GM12878 (cell line): ENCODE results near the gene WASF1. TPM values are rescaled to one million over a fixed set of nuclear protein-coding genes. Genes with fewer than 3 reads are reported as not detected.

Experiments used
- ATAC-seq: fragments of 200-7000 bp; cut with Tn5 transposase; 3 replicates; pipeline ENCODE4 v1.9.1; 2020; ENCODE audit warnings: mild to moderate bottlenecking, moderate library complexity
- BruUV-seq: library from RNA; stranded (reverse); fragments of 400-500 nt; replicated peaks from 2 replicates; lab custom pipeline; 2021; lab: Mats Ljungman, UMichigan
- CTCF ChIA-PET: fragments of 300-600 bp; sonication (Branson Sonifier 250); formaldehyde crosslinking; extraction: SDS; loops from one replicate; lab custom pipeline; 2021; ENCODE audit warnings: inconsistent platforms; lab: Yijun Ruan, JAX
- POLR2A ChIA-PET: fragments of 350-600 bp; formaldehyde crosslinking; extraction: SDS; loops from one replicate; lab custom pipeline; 2021; ENCODE audit warnings: inconsistent platforms; lab: Charles Lee
- RAD21 ChIA-PET: fragments of 300-600 bp; sonication (Branson Sonifier 250); formaldehyde crosslinking; loops from one replicate; lab custom pipeline; 2023; ENCODE audit warnings: antibody characterized with exemption; ENCODE audit not compliant: unreplicated experiment; lab: Charles Lee
- SMC1A ChIA-PET: fragments of 300-600 bp; sonication (Branson Sonifier 250); formaldehyde crosslinking; loops from one replicate; lab custom pipeline; 2023; ENCODE audit not compliant: unreplicated experiment, uncharacterized antibody; lab: Charles Lee
- DNase-seq: peaks from one replicate; pipeline ENCODE4 v3.0.0-alpha.2; 2011; ENCODE audit warnings: low read depth, low spot score
- FAIRE-seq: peaks from 3 replicates; lab custom pipeline; 2011; peaks lifted over from hg19 to GRCh38; lab: Jason Lieb, UNC
- H2AFZ ChIP-seq: 2 replicates; pipeline ENCODE4 v1.6.0; 2011; ENCODE audit warnings: low read depth, low read length, control low read depth; ENCODE audit not compliant: control insufficient read depth
- H3K27ac ChIP-seq: 2 replicates; pipeline ENCODE4 v1.5.1; 2011; ENCODE audit warnings: control low read depth; ENCODE audit not compliant: control insufficient read depth, insufficient read depth
- H3K27me3 ChIP-seq, 2 experiments: replicated peaks in 1 of 2; 2 replicates each; pipeline versions ENCODE4 v1.6.0 to v1.6.1; 2011; ENCODE audit warnings: low read length in 1 of 2; ENCODE audit not compliant: control insufficient read depth in 2 of 2, insufficient read depth in 2 of 2
- H3K36me3 ChIP-seq, 2 experiments: 2 replicates each; pipeline ENCODE4 v1.5.1; 2011; ENCODE audit warnings: low read length in 1 of 2; ENCODE audit not compliant: control insufficient read depth in 2 of 2, insufficient read depth in 2 of 2
- H3K4me1 ChIP-seq: 2 replicates; pipeline ENCODE4 v1.6.1; 2011; ENCODE audit warnings: mild to moderate bottlenecking, low read length, moderate library complexity, mixed read lengths; ENCODE audit not compliant: control insufficient read depth, insufficient read depth
- H3K4me2 ChIP-seq: 2 replicates; pipeline ENCODE4 v1.6.0; 2011; ENCODE audit warnings: control low read depth; ENCODE audit not compliant: control insufficient read depth, insufficient read depth
- H3K4me3 ChIP-seq: fragments of 200-600 bp; sonication (generic); 2 replicates; pipeline ENCODE4 v1.5.1; 2016
- H3K79me2 ChIP-seq: 2 replicates; pipeline ENCODE4 v1.6.0; 2011; ENCODE audit warnings: low read length; ENCODE audit not compliant: control insufficient read depth, insufficient read depth
- H3K9ac ChIP-seq: 2 replicates; pipeline ENCODE4 v1.8.0; 2011; ENCODE audit warnings: low read length, control low read depth, mixed read lengths; ENCODE audit not compliant: control insufficient read depth, insufficient read depth
- H3K9me3 ChIP-seq: replicated peaks from 3 replicates; pipeline ENCODE4 v1.5.1; 2011; ENCODE audit warnings: mild to moderate bottlenecking, low read length; ENCODE audit not compliant: control insufficient read depth, insufficient read depth
- H4K20me1 ChIP-seq: 2 replicates; pipeline ENCODE4 v1.6.0; 2011; ENCODE audit not compliant: control insufficient read depth, insufficient read depth
- CHD1 ChIP-seq: IDR thresholded peaks from 2 replicates; pipeline ENCODE4 v1.6.1; 2012; ENCODE audit warnings: low read depth, low read length, improper control_type of control experiment
- FOS ChIP-seq: IDR thresholded peaks from 3 replicates; pipeline ENCODE4 v1.6.1; 2011; ENCODE audit warnings: borderline replicate concordance; ENCODE audit not compliant: insufficient read length; ENCODE audit errors: extremely low read depth
- FOXM1 ChIP-seq: IDR thresholded peaks from 2 replicates; pipeline ENCODE4 v1.6.1; 2012; ENCODE audit warnings: low read depth, mild to moderate bottlenecking, inconsistent platforms, low read length, moderate library complexity
- JUND ChIP-seq: IDR thresholded peaks from 2 replicates; pipeline ENCODE4 v1.6.1; 2012; ENCODE audit warnings: low read depth, mild to moderate bottlenecking, low read length, improper control_type of control experiment, moderate library complexity
- MEF2B ChIP-seq: fragments of 450-650 bp; IDR thresholded peaks from 2 replicates; pipeline ENCODE4 v1.6.1; 2018; ENCODE audit warnings: mild to moderate bottlenecking, moderate library complexity; ENCODE audit not compliant: partially characterized antibody, poor library complexity, severe bottlenecking
- MYC ChIP-seq: IDR thresholded peaks from 2 replicates; pipeline ENCODE4 v1.6.1; 2011; ENCODE audit warnings: mild to moderate bottlenecking, low read length, moderate library complexity, inconsistent platforms; ENCODE audit not compliant: insufficient read depth, insufficient replicate concordance, insufficient read length, severe bottlenecking
- NFIC ChIP-seq: IDR thresholded peaks from 2 replicates; pipeline ENCODE4 v1.6.1; 2012; ENCODE audit warnings: low read depth, mild to moderate bottlenecking, inconsistent platforms, low read length, moderate library complexity
- NFYA ChIP-seq: IDR thresholded peaks from 2 replicates; pipeline ENCODE4 v1.6.1; 2011; ENCODE audit warnings: low read depth, mild to moderate bottlenecking, low read length, improper control_type of control experiment, borderline replicate concordance
- POLR2AphosphoS2 ChIP-seq: IDR thresholded peaks from 2 replicates; pipeline ENCODE4 v1.6.1; 2011; ENCODE audit warnings: low read depth, mild to moderate bottlenecking, low read length, improper control_type of control experiment, moderate library complexity
- SPI1 ChIP-seq: IDR thresholded peaks from 2 replicates; pipeline ENCODE4 v1.6.1; 2011; ENCODE audit warnings: low read depth, mild to moderate bottlenecking, low read length, moderate library complexity, borderline replicate concordance; ENCODE audit not compliant: insufficient read depth
- WRNIP1 ChIP-seq: IDR thresholded peaks from 2 replicates; pipeline ENCODE4 v1.6.1; 2011; ENCODE audit warnings: low read depth, low read length, improper control_type of control experiment, borderline replicate concordance
- YBX1 ChIP-seq: fragments of 450-650 bp; IDR thresholded peaks from 2 replicates; pipeline ENCODE4 v1.6.1; 2016; ENCODE audit warnings: antibody characterized with exemption
- ZNF384 ChIP-seq: IDR thresholded peaks from 2 replicates; pipeline ENCODE4 v1.6.1; 2012; ENCODE audit warnings: low read depth, mild to moderate bottlenecking, low read length, improper control_type of control experiment, borderline replicate concordance
- ZSCAN29 ChIP-seq: fragments of 450-650 bp; IDR thresholded peaks from 2 replicates; pipeline ENCODE4 v1.6.1; 2017; ENCODE audit warnings: mild to moderate bottlenecking, moderate library complexity
- in situ Hi-C: fragments of 300-500 bp; cut with MboI; formaldehyde crosslinking; loops from 9 replicates; pipeline ENCODE4 v1.14.3; 2018; ENCODE audit warnings: mixed read lengths
- intact Hi-C: fragments of 100-400 bp; cut with micrococcal nuclease; formaldehyde crosslinking; loops from one replicate; pipeline ENCODE4 v1.14.2; 2022; ENCODE audit not compliant: unreplicated experiment
- polyA plus RNA-seq, 11 experiments: library from polyadenylated mRNA; depleted of rRNA in 4 of 11; unstranded in 6 of 11; stranded (reverse) in 5 of 11; fragments of >200 nt; fragmentation: Nextera tagmentation in 4 of 11; fragmentation: Illumina TruSeq in 1 of 11; extraction: Ambion mirVana in 4 of 11; extraction: Trizol in 1 of 11; gene quantifications; 1 replicate in 1 of 11; 2 replicates in 10 of 11; pipeline versions ENCODE4 v1.2.1 to v1.2.3, GENCODE V29; 2011 to 2016; ENCODE audit warnings: inconsistent platforms in 2 of 11, missing spikeins in 2 of 11, low read depth in 1 of 11
- total RNA-seq, 4 experiments: library from RNA; depleted of rRNA in 3 of 4; stranded (reverse); fragments of >200 nt in 3 of 4; fragmentation: Illumina TruSeq in 1 of 4; extraction: Trizol in 1 of 4; gene quantifications; 2 replicates each; pipeline versions ENCODE4 v1.2.1 to v1.2.3, GENCODE V29; 2013 to 2021
- TF ChIP-seq, protein P1 (sequence below): fragments of 450-650 bp; conservative IDR thresholded peaks from 2 replicates; pipeline ENCODE4 v1.6.1; 2017; ENCODE audit warnings: mild to moderate bottlenecking, moderate library complexity
- TF ChIP-seq, protein P2 (sequence below): IDR thresholded peaks from 2 replicates; pipeline ENCODE4 v1.6.1; 2011; ENCODE audit warnings: borderline replicate concordance, low read depth, mild to moderate bottlenecking, moderate library complexity, low read length; ENCODE audit not compliant: insufficient read depth, poor library complexity, severe bottlenecking
- TF ChIP-seq, protein P3 (sequence below): IDR thresholded peaks from 2 replicates; pipeline ENCODE4 v1.6.1; 2012; ENCODE audit warnings: low read depth, low read length, improper control_type of control experiment

WASF1 gene
- total and polyA plus RNA-seq, 10 of the 15 experiments (the other 5 are each of a cell fraction or from before 2014, with no cell fraction given), result 1.3 to 10.2 (median 4.5) TPM

DNA sequence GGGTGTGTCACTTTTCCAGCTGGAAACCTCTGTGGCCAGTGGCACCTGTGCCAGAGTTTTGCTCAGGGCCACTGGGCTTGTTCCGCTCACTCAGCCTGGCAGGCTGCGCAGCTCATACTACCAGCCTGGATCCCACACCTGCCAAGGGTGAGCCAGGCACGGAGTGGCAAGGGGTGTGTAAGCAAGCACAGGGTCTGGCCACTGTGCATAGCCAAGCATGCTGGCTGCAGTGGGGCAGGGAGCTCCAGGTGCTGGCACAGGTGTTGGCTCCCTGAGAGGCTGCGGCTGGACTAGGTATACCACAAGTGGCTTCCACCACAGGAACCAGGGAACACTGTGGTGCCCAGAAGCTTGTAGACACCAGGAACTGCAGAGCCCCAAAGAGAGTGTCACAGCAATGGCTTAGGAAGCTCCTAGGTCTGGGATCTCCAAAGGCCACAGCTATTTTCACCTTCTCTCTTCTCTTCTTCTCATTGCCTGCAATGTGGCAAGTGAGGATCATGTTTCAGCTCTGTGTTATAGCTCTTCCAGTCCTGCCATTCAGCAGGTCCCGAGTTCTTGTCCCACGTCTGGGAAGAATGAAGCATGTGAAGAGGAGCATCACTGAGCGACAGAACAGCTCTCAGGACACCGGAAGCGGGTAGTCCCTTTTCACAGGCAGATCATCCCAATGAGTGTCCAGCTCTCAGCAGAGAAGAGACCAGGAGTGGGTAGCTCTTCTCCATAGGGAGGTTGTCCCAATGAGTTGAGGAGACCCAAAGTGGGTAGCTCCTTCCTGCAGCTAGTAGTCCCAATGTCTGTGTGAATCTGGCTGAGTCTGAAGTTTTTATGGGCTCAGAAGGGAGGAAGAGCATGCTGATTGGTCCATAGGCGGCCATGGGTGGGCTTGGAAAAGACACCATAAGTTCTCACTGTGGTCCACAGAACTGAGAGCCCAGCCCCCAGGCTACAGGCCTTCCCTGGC is 41.3 kb downstream of the WASF1 start (continued):
- TF ChIP-seq YBX1 (no peak), FOXM1 (no peak), POLR2AphosphoS2 (no peak), MEF2B (no peak), JUND (no peak), ZNF384 (no peak)

DNA sequence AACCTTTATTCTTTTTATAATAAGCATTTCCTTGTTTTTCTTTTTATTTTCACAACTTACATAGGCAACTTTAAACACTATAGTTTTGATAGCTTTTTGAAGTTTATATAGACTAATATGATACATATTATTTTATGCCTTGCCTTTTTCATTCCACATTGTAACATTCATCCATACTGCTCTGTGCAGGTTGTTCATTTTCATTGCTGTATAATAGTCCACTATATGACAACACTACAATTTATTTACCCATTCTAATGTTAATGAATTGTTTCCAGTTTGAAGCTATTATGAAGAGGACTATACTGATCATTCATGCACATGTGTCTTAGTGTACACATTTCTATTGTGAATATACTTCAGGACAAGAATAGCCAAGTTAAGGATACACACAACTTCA is 49.1 kb downstream of the WASF1 start:
- ATAC-seq (no peak), DNase-seq (no peak), FAIRE-seq (no peak)
- in situ Hi-C loops (no loop called here), intact Hi-C loops (no loop called here)
- Histone ChIP-seq H2AFZ (no peak overlapping the region), H3K36me3 (no peaks in the 10 kb centered on the region), H4K20me1 (no peaks in the 10 kb centered on the region), H3K79me2 (no peaks in the 10 kb centered on the region), H3K9ac (no peak overlapping the region), H3K27ac (no peak overlapping the region), H3K4me2 (no peak overlapping the region), H3K9me3 (no peaks in the 10 kb centered on the region), H3K4me1 (no peaks in the 10 kb centered on the region), H3K4me3 (no peak overlapping the region), H3K27me3 (no peaks in the 10 kb centered on the region)
- ChIA-PET CTCF (no interaction called here), RAD21 (interaction anchor here (0.6 kb wide), 1 partner anchor 91 kb away, joined by 3 read pairs; no protein-coding TSS in a partner anchor), POLR2A (no interaction called here), SMC1A (no interaction called here)
- BruUV-seq, result no TSS peak
- TF ChIP-seq, protein P1, sequence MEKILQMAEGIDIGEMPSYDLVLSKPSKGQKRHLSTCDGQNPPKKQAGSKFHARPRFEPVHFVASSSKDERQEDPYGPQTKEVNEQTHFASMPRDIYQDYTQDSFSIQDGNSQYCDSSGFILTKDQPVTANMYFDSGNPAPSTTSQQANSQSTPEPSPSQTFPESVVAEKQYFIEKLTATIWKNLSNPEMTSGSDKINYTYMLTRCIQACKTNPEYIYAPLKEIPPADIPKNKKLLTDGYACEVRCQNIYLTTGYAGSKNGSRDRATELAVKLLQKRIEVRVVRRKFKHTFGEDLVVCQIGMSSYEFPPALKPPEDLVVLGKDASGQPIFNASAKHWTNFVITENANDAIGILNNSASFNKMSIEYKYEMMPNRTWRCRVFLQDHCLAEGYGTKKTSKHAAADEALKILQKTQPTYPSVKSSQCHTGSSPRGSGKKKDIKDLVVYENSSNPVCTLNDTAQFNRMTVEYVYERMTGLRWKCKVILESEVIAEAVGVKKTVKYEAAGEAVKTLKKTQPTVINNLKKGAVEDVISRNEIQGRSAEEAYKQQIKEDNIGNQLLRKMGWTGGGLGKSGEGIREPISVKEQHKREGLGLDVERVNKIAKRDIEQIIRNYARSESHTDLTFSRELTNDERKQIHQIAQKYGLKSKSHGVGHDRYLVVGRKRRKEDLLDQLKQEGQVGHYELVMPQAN, result no peak
- TF ChIP-seq, protein P2, sequence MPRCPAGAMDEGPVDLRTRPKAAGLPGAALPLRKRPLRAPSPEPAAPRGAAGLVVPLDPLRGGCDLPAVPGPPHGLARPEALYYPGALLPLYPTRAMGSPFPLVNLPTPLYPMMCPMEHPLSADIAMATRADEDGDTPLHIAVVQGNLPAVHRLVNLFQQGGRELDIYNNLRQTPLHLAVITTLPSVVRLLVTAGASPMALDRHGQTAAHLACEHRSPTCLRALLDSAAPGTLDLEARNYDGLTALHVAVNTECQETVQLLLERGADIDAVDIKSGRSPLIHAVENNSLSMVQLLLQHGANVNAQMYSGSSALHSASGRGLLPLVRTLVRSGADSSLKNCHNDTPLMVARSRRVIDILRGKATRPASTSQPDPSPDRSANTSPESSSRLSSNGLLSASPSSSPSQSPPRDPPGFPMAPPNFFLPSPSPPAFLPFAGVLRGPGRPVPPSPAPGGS, result no peak
- TF ChIP-seq NFYA, result no peak
- TF ChIP-seq FOS, result no peak
- no peak for TF ChIP-seq CHD1
- TF ChIP-seq, protein P3, sequence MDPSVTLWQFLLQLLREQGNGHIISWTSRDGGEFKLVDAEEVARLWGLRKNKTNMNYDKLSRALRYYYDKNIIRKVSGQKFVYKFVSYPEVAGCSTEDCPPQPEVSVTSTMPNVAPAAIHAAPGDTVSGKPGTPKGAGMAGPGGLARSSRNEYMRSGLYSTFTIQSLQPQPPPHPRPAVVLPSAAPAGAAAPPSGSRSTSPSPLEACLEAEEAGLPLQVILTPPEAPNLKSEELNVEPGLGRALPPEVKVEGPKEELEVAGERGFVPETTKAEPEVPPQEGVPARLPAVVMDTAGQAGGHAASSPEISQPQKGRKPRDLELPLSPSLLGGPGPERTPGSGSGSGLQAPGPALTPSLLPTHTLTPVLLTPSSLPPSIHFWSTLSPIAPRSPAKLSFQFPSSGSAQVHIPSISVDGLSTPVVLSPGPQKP, result no peak
- no peak for TF ChIP-seq NFIC
- no peak for TF ChIP-seq WRNIP1
- no peak for TF ChIP-seq ZSCAN29
- TF ChIP-seq MYC, result no peak
- no peak for TF ChIP-seq SPI1
